Heart left ventricle (tissue), 13 donors: Measurements from ENCODE around the gene CUX1.

Source experiments
- POLR2A ChIP-seq, 2 donors: fragments of 450-650 bp; IDR thresholded peaks; one replicate each; pipeline ENCODE4 v1.6.1; 2017; ENCODE audit warnings: antibody characterized with exemption in 2 of 2, mild to moderate bottlenecking in 2 of 2, moderate library complexity in 2 of 2
- TF ChIP-seq, protein P1 (sequence below), 12 donors: fragments of 200-600 bp; sonication (generic) in 4 of 12; IDR thresholded peaks; one replicate each; pipeline versions ENCODE4 v1.5.0 to v1.8.0; 2018 to 2022; ENCODE audit warnings: antibody characterized with exemption in 12 of 12, mild to moderate bottlenecking in 5 of 12
- donor health status: ischemic (EF 13 %, LVEDD 7.1; RV severe dilation, severe dysfunction).
- donor health status: DM: no; HTN: yes; CAD: no.
- donor health status: DM: no; HTN: no; CAD: no.
- donor health status: ischemic (EF 25% LVEDD 6.9; RV normal size, moderate dysfunction).
- donor health status: ischemic (EF 25% LVEDD 5.7; RV mildly dilated, moderate dysfunction).
- donor health status: ischemic (EF 35%, LVEDD 5.7; RV mildly dilated, moderate dysfunction).
- donor health status: nonischemic (EF 11% LVEDD 7.7; RV severe dilation, severe dysfunction).
- donor health status: DM: yes; HTN: yes; CAD: no.
- donor health status: PGD.
- donor health status: ischemic (EF 29% LVEDD 5.4; RV normal size, mild dysfunction).
- donor health status: nonischemic (EF 23%, LVEDD 6.1; RV moderate dilation, normal function).

GRCh38 chr7:102321351-102322201 lies 504.1 kb downstream of the CUX1 start:
- TF ChIP-seq POLR2A (IDR thresholded peaks at IDR 0.05) = no peak
- TF ChIP-seq, protein P1, sequence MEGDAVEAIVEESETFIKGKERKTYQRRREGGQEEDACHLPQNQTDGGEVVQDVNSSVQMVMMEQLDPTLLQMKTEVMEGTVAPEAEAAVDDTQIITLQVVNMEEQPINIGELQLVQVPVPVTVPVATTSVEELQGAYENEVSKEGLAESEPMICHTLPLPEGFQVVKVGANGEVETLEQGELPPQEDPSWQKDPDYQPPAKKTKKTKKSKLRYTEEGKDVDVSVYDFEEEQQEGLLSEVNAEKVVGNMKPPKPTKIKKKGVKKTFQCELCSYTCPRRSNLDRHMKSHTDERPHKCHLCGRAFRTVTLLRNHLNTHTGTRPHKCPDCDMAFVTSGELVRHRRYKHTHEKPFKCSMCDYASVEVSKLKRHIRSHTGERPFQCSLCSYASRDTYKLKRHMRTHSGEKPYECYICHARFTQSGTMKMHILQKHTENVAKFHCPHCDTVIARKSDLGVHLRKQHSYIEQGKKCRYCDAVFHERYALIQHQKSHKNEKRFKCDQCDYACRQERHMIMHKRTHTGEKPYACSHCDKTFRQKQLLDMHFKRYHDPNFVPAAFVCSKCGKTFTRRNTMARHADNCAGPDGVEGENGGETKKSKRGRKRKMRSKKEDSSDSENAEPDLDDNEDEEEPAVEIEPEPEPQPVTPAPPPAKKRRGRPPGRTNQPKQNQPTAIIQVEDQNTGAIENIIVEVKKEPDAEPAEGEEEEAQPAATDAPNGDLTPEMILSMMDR (IDR thresholded peaks at IDR 0.05) = peak in 2 of 12 donors; percentile 5 to 10
